HG03095 (cell line): Measurements from ENCODE around the gene SMIM38.

Experiments used
- ATAC-seq: cut with Tn5 transposase; IDR thresholded peaks from one replicate; pipeline ENCODE4 v1.9.1; 2021; ENCODE audit warnings: moderate library complexity; ENCODE audit not compliant: unreplicated experiment

SMIM38 gene

DNA sequence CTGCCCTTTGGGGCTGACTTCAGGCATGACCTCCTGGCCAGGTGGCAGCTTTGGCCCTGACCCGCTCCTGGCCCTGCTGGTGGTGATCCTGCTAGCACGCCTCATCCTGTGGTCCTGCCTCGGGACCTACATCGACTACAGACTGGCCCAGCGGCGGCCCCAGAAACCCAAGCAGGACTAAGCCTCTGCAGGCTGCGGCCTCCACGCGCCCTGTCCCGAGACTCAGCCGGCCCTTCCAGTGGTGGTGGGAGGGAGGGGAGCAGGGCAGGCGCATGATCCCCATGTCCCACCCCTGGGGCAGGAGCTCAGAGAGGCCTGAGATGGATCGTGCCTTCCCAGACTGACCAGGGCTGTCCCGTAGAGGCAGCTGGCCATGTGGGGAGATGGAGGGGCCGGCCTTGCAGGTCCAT, 2.1 kb downstream of the SMIM38 start:
- ATAC-seq: no peak

- ATAC-seq: no peak
These were observed 2.8 kb downstream of the SMIM38 start for GRCh38 chr11:69158301-69159149.

- ATAC-seq: no peak
These were observed 3.6 kb downstream of the SMIM38 start for GRCh38 chr11:69159150-69159852.

DNA sequence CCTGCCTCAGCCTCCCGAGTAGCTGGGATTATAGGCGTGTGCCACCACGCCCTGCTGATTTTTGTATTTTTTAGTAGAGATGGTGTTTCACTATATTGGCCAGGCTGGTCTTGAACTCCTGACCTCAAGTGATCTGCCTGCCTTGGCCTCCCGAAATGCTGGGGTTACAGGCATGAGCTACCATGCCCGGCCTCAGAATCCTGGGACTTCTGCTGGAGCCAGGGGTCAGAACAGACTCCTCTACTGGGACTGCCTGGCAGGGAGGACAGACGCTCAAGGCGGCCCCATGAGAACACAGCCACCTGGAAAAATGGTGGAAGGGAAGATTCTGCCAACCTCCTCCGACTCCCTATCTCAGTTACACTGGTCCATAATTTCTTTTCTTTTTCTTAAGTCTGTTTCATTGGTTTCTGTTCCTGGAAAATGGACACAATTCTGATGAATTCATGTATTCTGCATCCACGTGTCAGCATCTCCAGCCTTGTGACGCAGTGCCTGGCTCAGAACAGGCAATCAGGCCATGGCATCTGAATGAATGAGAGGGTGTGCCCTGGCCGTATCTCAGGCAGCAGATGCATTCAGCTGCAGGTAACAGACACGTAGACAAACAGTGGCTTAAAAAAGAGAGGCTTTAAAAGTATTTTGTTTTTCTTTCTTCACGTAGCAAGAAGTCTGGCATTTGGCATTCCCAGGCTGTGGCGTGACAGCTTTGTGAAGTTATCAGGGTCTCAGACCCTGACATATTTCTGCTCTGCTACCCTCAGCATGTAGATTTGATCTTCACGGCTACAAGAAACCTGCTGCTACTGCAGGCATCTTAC, 4.8 kb downstream of the SMIM38 start:
- ATAC-seq: no peak

GRCh38 chr11:69161117-69161407, 5.3 kb downstream of the SMIM38 start:
- no peak for ATAC-seq

GRCh38 chr11:69162505-69162904, 6.8 kb downstream of the SMIM38 start:
- ATAC-seq: no peak

GRCh38 chr11:69163842-69164241, 8.1 kb downstream of the SMIM38 start:
- no peak for ATAC-seq

DNA sequence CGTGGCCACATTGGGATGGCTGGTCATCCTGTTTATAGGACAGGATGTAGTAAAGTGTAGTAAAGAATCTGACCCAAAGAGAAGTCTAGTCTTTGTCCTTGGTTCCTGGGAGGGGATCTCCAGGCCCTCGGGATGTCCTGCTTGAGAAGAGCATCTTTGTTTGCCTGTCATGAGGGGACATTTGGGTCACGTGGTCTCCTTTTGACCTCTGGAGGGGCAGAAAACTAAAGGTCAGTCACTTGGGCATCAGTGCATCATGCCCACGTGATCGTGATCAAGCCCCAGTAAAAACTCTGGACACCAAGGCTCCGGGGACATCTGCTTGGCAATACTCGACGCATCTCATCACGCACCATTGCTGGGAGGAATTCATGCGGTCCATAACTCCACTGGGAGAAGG, 9.1 kb downstream of the SMIM38 start:
- ATAC-seq: no peak

- ATAC-seq: no peak
These were observed 10.0 kb downstream of the SMIM38 start for GRCh38 chr11:69165775-69166174.

- ATAC-seq: peak; percentile 86
These were observed 10.7 kb downstream of the SMIM38 start for GRCh38 chr11:69166218-69167115.

GRCh38 chr11:69167130-69167915, 11.6 kb downstream of the SMIM38 start:
- no peak for ATAC-seq

DNA sequence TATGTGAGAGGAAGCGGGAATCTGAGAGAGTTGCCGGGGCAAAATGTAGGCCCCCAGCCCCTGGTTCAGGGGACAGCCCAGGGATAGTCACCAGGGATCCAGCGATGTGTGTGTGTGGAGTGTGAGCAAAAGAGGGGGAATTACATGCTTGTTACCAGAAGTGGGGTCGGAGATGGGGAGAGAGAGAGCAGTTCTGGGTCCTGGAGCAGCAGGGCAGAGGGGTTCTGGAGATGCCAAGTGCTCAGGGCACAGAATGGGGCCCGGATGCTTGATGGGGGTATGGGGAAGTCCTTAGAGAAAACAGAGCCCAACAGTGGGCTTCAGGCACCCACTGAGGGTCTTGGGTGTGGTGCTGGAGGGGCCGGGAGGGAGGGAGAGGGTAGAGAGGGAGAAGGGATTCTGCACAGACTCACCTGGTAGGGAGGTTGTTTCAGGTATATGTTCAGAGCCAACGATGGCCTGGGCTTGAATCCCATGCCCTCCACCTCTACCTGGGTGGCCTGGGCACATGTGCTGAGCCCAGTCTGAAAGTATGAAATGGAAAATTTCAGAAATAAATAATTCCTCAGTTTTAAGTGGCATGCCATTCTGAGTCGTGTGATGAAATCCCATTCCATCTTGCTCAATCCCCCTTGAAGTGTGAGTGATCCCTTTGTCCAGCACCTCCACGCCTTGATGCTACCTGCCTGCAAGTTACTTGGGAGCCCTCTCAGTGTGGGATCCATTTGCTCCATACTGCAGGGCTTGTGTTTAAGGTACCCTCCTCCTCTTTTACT, 12.4 kb downstream of the SMIM38 start:
- ATAC-seq: no peak

- no peak for ATAC-seq
These were observed 13.7 kb downstream of the SMIM38 start for GRCh38 chr11:69169479-69169878.

DNA sequence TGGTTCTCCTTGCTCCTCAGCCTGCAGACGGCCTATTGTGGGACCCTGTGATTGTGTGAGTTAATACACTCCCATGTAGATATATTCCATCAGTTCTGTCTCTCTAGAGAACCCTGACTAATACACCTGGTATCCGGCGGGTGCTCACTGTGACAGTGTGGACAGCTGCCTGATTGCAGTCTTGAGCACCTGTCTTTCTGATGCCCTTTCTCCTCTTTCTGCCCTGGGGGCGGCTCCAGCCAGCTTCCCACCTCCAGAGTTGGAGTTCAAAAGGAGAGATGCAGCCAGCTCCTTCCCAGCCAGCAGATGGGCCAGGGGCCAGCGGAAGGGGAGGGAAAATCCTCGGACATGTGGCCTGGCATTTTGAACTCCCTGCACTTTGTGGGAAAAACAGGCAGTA, 15.0 kb downstream of the SMIM38 start:
- ATAC-seq: no peak

GRCh38 chr11:69171476-69172240, 15.9 kb downstream of the SMIM38 start:
- ATAC-seq: no peak

- no peak for ATAC-seq
These were observed 16.9 kb downstream of the SMIM38 start for GRCh38 chr11:69172674-69173073.

GRCh38 chr11:69173331-69173730, 17.6 kb downstream of the SMIM38 start:
- no peak for ATAC-seq

- no peak for ATAC-seq
These were observed 18.3 kb downstream of the SMIM38 start for GRCh38 chr11:69173925-69174581.
